Putamen (tissue), 1 donor: ENCODE measurements around the gene TULP4.

Experiments
- DNase-seq: peaks from one replicate; pipeline ENCODE4 v3.0.0-alpha.2; 2016; ENCODE audit warnings: low spot score

The TULP4 gene, protein sequence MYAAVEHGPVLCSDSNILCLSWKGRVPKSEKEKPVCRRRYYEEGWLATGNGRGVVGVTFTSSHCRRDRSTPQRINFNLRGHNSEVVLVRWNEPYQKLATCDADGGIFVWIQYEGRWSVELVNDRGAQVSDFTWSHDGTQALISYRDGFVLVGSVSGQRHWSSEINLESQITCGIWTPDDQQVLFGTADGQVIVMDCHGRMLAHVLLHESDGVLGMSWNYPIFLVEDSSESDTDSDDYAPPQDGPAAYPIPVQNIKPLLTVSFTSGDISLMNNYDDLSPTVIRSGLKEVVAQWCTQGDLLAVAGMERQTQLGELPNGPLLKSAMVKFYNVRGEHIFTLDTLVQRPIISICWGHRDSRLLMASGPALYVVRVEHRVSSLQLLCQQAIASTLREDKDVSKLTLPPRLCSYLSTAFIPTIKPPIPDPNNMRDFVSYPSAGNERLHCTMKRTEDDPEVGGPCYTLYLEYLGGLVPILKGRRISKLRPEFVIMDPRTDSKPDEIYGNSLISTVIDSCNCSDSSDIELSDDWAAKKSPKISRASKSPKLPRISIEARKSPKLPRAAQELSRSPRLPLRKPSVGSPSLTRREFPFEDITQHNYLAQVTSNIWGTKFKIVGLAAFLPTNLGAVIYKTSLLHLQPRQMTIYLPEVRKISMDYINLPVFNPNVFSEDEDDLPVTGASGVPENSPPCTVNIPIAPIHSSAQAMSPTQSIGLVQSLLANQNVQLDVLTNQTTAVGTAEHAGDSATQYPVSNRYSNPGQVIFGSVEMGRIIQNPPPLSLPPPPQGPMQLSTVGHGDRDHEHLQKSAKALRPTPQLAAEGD (N-terminal part only)

DNA sequence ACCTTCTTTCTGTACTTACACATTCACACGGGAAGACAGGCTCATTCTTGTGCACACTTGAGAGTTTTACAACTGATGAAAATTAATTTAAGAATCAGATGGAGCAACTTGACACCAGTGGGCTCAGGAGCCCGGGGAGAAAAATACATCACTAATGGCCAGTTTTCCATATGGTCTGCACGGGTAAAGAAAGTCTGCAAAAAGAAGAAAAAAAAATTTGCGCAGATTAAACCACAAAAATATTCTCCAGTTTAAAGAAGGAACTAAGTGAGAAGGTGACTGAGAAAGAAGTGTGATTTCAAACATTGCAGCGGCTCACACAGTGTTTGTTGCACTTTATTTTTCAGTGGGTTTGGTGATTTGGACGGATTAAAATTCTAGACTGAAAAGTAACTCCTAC lies at the start of gene TULP4:
TULP4 (plus strand) TSS at position 301 of the 400 bp plus-strand sequence. CDS start 1,552 bp downstream, outside the sequence.
- no peak for DNase-seq

GRCh38 chr6:158262755-158263154 lies 49.5 kb upstream of the TULP4 start:
- no peak for DNase-seq

GRCh38 chr6:158264180-158264579 lies 48.1 kb upstream of the TULP4 start:
- DNase-seq: no peak

- DNase-seq: no peak
These were observed 46.1 kb upstream of the TULP4 start for GRCh38 chr6:158266131-158266530.

DNA sequence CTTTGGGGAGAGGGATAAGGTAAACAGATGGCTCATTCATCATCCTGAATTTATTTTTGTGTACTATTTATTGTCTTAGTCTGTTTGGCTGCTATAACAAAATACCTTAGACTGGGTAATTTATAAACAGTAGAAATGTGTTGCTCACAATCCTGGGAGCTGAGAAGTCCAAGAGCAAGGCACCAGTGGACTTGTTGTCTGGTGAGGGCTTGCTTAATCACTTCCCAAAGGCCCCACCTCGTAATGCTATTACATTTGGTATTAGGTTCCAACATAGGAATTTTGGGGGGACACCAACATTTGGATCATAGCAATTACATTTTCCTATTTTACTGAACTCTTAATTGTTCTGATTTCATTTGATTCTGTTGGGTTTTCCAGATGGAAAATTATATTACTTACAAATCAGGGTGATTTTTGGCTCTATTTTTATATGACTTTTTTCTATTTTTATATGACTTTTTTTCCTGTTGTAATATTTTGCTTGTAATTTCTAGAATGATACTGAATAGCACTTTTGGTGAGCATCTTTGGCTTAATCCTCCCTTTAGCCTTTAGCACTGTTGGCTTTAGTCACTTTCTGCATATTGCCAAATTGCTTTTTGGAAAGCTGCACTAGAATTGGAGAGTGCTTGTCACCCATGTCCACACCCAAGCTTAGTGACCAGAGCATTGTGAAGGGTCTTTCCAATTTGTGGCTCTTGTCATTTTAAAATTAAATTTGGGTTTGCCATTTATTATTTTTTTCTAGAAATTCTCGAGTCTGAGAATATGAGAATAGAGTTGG lies 43.7 kb upstream of the TULP4 start:
- DNase-seq: no peak

GRCh38 chr6:158269657-158270056 lies 42.6 kb upstream of the TULP4 start:
- DNase-seq: no peak

DNA sequence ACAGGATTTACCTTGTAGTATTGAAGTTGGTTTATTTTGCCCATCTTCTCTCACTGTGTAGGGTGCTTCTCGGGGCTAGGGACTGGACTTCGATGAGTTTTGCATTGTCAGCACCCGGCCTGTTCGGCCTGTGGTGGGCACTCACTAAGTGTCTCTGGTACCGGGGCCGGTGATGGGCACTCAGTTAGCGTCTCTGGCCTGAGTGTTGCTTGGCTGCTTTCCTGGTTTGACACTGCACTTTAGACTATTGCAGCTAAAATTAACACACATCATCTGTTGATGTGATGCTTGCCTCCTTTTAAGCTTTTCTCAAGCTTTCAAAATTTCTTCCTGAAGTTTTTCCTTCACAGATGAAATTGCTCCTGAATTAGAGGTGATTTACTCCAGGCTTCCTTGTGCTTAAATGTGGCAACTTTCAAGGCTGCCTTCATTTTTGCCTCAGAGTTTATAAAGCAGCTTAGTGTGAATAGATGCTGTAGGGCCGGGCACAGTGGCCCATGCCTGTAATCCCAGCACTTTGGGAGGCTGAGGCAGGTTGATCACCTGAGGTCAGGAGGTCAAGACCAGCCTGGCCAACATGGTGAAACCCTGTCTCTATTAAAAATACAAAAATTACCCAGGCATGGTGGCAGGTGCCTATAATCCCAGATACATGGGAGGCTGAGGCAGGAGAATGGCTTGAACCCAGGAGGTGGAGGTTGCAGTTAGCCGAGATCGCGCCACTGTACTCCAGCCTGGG lies 41.7 kb upstream of the TULP4 start:
- no peak for DNase-seq

GRCh38 chr6:158272324-158272723 lies 39.9 kb upstream of the TULP4 start:
- no peak for DNase-seq

DNA sequence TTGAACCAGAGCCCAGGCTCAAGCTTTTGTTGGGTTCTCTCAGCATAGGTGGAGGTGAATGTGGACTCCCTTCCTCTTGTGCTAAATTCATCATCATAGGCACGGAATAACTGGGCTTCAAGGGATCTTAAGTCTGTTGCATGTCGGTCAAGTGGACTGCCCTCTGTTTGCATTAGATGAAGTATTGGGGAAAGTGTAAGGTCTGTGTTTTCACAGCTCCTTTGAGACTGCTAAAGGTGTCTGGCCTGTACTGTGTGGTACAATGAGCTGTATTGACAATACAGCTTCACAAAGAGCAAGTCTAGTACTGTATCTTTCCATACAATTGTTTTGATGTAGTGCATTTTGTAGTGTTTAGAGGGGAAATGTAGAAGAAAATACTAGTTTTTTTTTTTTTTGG lies 34.3 kb upstream of the TULP4 start:
- DNase-seq: no peak

DNA sequence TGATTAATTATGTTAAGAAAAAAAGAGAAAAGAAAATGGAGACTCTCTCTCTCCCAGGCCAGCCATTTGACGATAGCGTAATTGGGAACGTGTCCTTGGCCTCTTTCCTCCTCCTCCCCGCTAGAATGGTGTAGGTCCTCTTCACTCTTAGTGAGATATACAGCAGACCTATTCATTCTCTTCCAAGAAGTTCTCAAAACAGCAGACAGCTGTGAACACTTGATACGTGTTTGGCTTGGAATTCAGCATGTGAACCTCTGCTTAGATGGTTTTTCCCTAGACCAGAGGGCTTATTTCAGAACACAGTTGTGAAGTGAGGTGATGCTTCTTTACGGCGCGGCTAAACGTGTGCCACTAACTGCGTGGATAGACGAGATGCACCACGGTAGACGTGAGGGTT lies 32.6 kb upstream of the TULP4 start:
- DNase-seq: no peak

- no peak for DNase-seq
These were observed 28.8 kb upstream of the TULP4 start for GRCh38 chr6:158283304-158283980.

DNA sequence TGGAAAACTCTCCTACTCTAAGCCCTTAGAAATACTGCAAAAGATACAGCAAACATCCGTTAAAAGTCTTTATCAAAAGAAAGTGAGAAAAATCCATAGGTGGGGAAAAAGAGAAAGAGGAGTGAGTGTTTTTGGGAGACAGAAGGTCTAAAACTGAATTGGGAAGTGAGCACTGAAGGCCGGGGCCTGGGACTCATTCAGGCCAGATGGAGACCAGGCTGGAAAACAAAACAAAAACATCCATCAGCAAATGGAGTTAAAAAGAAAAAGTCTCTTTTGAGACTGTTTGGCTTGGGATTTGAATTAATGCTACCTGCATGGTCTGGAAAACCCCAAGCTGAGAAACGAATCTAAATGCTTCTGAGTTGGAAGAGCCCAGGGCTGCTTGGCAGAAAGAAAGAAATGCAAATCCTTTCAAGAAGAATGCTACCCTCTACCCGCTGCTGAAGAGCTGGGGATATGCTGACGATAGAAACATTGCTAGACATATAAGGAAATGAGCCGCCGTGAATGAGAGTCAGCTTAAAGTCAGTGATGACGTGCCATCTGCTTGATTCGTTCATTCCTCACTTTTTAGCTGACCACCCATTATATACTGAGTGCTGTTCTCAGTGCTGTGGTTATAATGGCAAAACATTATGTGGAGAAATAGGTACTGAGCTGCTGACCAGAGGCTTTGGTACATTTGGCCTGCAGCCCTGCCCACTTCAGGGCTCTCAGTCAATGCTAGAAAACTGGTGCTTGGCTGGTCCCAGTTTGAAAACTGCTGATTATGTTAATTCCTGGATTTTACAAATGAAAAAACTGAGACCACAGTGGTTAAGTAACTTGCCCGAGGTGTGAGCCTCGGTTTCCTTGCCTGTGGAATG lies 28.0 kb upstream of the TULP4 start:
- DNase-seq: peak; percentile 54

GRCh38 chr6:158284876-158285655 lies 27.2 kb upstream of the TULP4 start:
- DNase-seq: peak; percentile 80

- DNase-seq: peak; percentile 77
These were observed 26.6 kb upstream of the TULP4 start for GRCh38 chr6:158285656-158286021.

DNA sequence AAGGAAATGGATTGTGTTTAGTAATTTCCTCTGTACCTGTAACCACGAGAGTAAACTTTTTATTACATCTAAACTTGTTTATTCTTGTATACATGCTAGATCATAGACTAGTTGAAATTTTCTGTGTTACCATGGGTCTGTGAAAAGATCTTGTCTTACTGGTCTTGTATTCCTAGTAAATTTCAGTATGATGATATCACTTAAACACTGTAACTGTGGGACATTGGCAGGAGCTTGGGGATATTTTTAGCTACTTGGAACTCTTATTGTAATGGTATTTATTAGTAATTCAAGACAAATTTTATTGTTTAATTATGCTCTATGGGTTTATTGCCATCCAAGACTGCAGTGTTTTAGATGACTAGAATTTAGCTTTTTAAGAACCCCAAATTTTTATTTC lies 25.9 kb upstream of the TULP4 start:
- DNase-seq: no peak

GRCh38 chr6:158287047-158287446 lies 25.2 kb upstream of the TULP4 start:
- no peak for DNase-seq

- no peak for DNase-seq
These were observed 22.2 kb upstream of the TULP4 start for GRCh38 chr6:158290040-158290439.

DNA sequence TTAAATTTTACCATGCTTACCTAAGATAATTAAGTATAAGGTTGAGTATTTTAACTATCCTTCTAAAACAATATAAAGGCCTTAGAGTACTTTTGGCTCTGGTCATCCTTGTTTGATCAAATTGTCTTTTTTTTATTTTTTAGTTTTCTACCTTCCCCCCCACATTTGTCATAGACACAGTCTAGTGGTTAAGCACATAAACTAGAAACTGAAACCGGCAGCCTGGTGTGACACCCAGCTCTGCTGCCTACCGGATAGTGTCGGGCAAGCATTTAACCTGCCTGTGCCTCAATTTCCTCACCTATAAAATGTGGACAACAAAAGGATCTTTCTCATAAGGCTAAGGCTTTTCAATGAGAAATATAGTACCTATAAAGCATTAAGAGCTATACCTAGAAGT lies 21.6 kb upstream of the TULP4 start:
- no peak for DNase-seq

DNA sequence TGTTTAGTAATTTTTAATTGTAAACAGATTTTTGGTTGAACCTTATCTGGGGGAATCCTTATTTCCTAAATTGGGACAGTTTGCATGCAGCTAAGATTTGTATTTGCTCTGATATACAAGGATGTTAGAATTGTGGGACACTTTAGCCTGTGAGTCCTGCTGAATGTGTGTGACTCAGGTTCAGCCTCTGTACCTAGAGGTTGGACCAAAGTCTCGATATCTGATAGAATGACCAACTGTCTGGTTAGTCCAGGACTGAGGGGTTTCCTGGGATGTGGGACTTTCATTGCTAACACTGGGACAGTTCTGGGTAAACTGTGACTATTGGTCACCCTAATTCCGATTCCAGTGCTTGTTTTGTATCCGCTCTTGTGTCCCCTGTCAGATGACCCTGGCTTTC lies 20.2 kb upstream of the TULP4 start:
- no peak for DNase-seq
